T-helper 17 cell (primary cell): ENCODE measurements around the gene ZNF554. TPM values are rescaled to one million over a fixed set of nuclear protein-coding genes. Genes with fewer than 3 reads are reported as not detected.

Experiments
- ATAC-seq: fragments of 150-1000 bp; cut with Tn5 transposase; 2 replicates; pipeline ENCODE4 v1.10.0; 2021; ENCODE audit warnings: mild to moderate bottlenecking, moderate library complexity
- DNase-seq, 3 donors: peaks; one replicate each; pipeline versions ENCODE4 v3.0.0 to v3.0.0-alpha.2; 2020 to 2021
- H3K9me3 ChIP-seq: one replicate; pipeline ENCODE4 v1.7.0; 2013; ENCODE audit warnings: low read length, mild to moderate bottlenecking; ENCODE audit not compliant: control insufficient read depth, poor library complexity, severe bottlenecking
- H3K27ac Mint-ChIP-seq: one replicate; pipeline ENCODE4 v1.8.0; 2022; ENCODE audit warnings: mild to moderate bottlenecking, moderate library complexity, mixed read lengths
- H3K27me3 Mint-ChIP-seq: one replicate; pipeline ENCODE4 v1.8.0; 2022; ENCODE audit warnings: mixed read lengths
- H3K36me3 Mint-ChIP-seq: one replicate; pipeline ENCODE4 v1.8.0; 2022; ENCODE audit warnings: low read depth, mixed read lengths
- H3K4me1 Mint-ChIP-seq: one replicate; pipeline ENCODE4 v1.8.0; 2022; ENCODE audit warnings: mild to moderate bottlenecking, mixed read lengths
- H3K4me3 Mint-ChIP-seq: one replicate; pipeline ENCODE4 v1.8.0; 2022; ENCODE audit warnings: mild to moderate bottlenecking, moderate library complexity, mixed read lengths
- total RNA-seq, 4 donors: library from RNA in 2 of 4; stranded (reverse) in 2 of 4; gene quantifications; one replicate each; pipeline ENCODE4 v1.2.3 and lab custom pipeline; 2022 to 2026

The ZNF554 gene
- total RNA-seq, 2 donors from 2014 or later = 3.0 to 3.2 TPM

GRCh38 chr19:2795827-2796658 lies 23.6 kb upstream of the ZNF554 start:
- peaks cover 2% of the 10 kb centered on the region for H3K36me3 Mint-ChIP-seq
- no peaks in the 10 kb centered on the region for H3K27me3 Mint-ChIP-seq
- no peaks in the 10 kb centered on the region for H3K9me3 ChIP-seq
- no peaks in the 10 kb centered on the region for H3K4me1 Mint-ChIP-seq
- H3K27ac Mint-ChIP-seq = no peak overlapping the region
- H3K4me3 Mint-ChIP-seq = no peak overlapping the region
- ATAC-seq (no peak), DNase-seq (no peak)

GRCh38 chr19:2796659-2797266 lies 22.9 kb upstream of the ZNF554 start:
- DNase-seq = no peak
- H3K9me3 ChIP-seq = no peaks in the 10 kb centered on the region
- H3K4me1 Mint-ChIP-seq = peaks cover under 1% of the 10 kb centered on the region
- peaks cover 2% of the 10 kb centered on the region for H3K36me3 Mint-ChIP-seq
- H3K27ac Mint-ChIP-seq = no peak overlapping the region
- H3K4me3 Mint-ChIP-seq = no peak overlapping the region
- H3K27me3 Mint-ChIP-seq = no peaks in the 10 kb centered on the region
- ATAC-seq = no peak

GRCh38 chr19:2797280-2797679 lies 22.4 kb upstream of the ZNF554 start:
- peaks cover 3% of the 10 kb centered on the region for H3K4me1 Mint-ChIP-seq
- ATAC-seq = no peak
- no peak overlapping the region for H3K27ac Mint-ChIP-seq

GRCh38 chr19:2798158-2798685 lies 21.4 kb upstream of the ZNF554 start:
- H3K36me3 Mint-ChIP-seq = peaks cover 6% of the 10 kb centered on the region
- no peak overlapping the region for H3K27ac Mint-ChIP-seq
- no peak for ATAC-seq
- no peaks in the 10 kb centered on the region for H3K9me3 ChIP-seq
- peaks cover 6% of the 10 kb centered on the region for H3K4me1 Mint-ChIP-seq
- H3K4me3 Mint-ChIP-seq = no peak overlapping the region
- H3K27me3 Mint-ChIP-seq = no peaks in the 10 kb centered on the region
- DNase-seq = no peak

More at GRCh38 chr19:2797280-2797679, 22.4 kb upstream of the ZNF554 start:
- no peaks in the 10 kb centered on the region for H3K27me3 Mint-ChIP-seq
- peaks cover 2% of the 10 kb centered on the region for H3K36me3 Mint-ChIP-seq
- H3K9me3 ChIP-seq = no peaks in the 10 kb centered on the region
- no peak overlapping the region for H3K4me3 Mint-ChIP-seq
- DNase-seq = no peak

- no peaks in the 10 kb centered on the region for H3K9me3 ChIP-seq
- H3K4me3 Mint-ChIP-seq = no peak overlapping the region
- no peak for ATAC-seq
- no peak overlapping the region for H3K27ac Mint-ChIP-seq
- H3K36me3 Mint-ChIP-seq = peaks cover 6% of the 10 kb centered on the region
- H3K4me1 Mint-ChIP-seq = peaks cover 6% of the 10 kb centered on the region
- no peak for DNase-seq
- H3K27me3 Mint-ChIP-seq = no peaks in the 10 kb centered on the region
Observed at GRCh38 chr19:2798733-2799132, 20.9 kb upstream of the ZNF554 start.

- H3K9me3 ChIP-seq = no peaks in the 10 kb centered on the region
- Mint-ChIP-seq H3K4me1 (peaks cover 6% of the 10 kb centered on the region), H3K36me3 (peaks cover 6% of the 10 kb centered on the region), H3K27ac (no peak overlapping the region), H3K27me3 (no peaks in the 10 kb centered on the region), H3K4me3 (no peak overlapping the region)
- ATAC-seq (no peak), DNase-seq (no peak)
Observed at GRCh38 chr19:2799273-2800020, 20.2 kb upstream of the ZNF554 start.

- Mint-ChIP-seq H3K27ac (no peak overlapping the region), H3K36me3 (peaks cover 6% of the 10 kb centered on the region), H3K4me3 (no peak overlapping the region), H3K4me1 (peaks cover 6% of the 10 kb centered on the region), H3K27me3 (no peaks in the 10 kb centered on the region)
- H3K9me3 ChIP-seq = no peaks in the 10 kb centered on the region
- ATAC-seq = no peak
- no peak for DNase-seq
Observed at GRCh38 chr19:2800506-2800905, 19.2 kb upstream of the ZNF554 start.

- DNase-seq (no peak), ATAC-seq (no peak)
- Mint-ChIP-seq H3K27me3 (no peaks in the 10 kb centered on the region), H3K4me3 (no peak overlapping the region), H3K27ac (no peak overlapping the region), H3K36me3 (peaks cover 6% of the 10 kb centered on the region), H3K4me1 (peaks cover 6% of the 10 kb centered on the region)
- H3K9me3 ChIP-seq = no peaks in the 10 kb centered on the region
Observed at GRCh38 chr19:2802826-2803225, 16.8 kb upstream of the ZNF554 start.

- ATAC-seq = no peak
- no peak overlapping the region for H3K4me3 Mint-ChIP-seq
- H3K27ac Mint-ChIP-seq = no peak overlapping the region
- peaks cover 6% of the 10 kb centered on the region for H3K36me3 Mint-ChIP-seq
- H3K27me3 Mint-ChIP-seq = no peaks in the 10 kb centered on the region
- no peak for DNase-seq
- H3K9me3 ChIP-seq = no peaks in the 10 kb centered on the region
- H3K4me1 Mint-ChIP-seq = peaks cover 6% of the 10 kb centered on the region
Observed at GRCh38 chr19:2803486-2804155, 16.0 kb upstream of the ZNF554 start.

- peaks cover 9% of the 10 kb centered on the region for H3K36me3 Mint-ChIP-seq
- DNase-seq (no peak), ATAC-seq (no peak)
- no peak overlapping the region for H3K4me3 Mint-ChIP-seq
- H3K27ac Mint-ChIP-seq = no peak overlapping the region
- H3K9me3 ChIP-seq = no peaks in the 10 kb centered on the region
- peaks cover 6% of the 10 kb centered on the region for H3K4me1 Mint-ChIP-seq
- H3K27me3 Mint-ChIP-seq = no peaks in the 10 kb centered on the region
Observed at GRCh38 chr19:2804156-2805004, 15.3 kb upstream of the ZNF554 start.

- no peak for ATAC-seq
- Mint-ChIP-seq H3K27ac (no peak overlapping the region), H3K36me3 (peaks cover 9% of the 10 kb centered on the region), H3K27me3 (no peaks in the 10 kb centered on the region), H3K4me1 (peaks cover 6% of the 10 kb centered on the region), H3K4me3 (no peak overlapping the region)
- DNase-seq = no peak
- no peaks in the 10 kb centered on the region for H3K9me3 ChIP-seq
Observed at GRCh38 chr19:2805261-2805900, 14.3 kb upstream of the ZNF554 start.
